PFSK-1 (cell line): ENCODE results near the gene BANK1.

Experiments used
- POLR2AphosphoS5 ChIP-seq: IDR thresholded peaks from 2 replicates; pipeline ENCODE4 v1.6.1; 2012; ENCODE audit warnings: low read depth, mild to moderate bottlenecking, control low read depth, low read length, moderate library complexity
- SIN3A ChIP-seq: IDR thresholded peaks from 2 replicates; pipeline ENCODE4 v1.6.1; 2012; ENCODE audit warnings: mild to moderate bottlenecking, low read length, moderate library complexity, borderline replicate concordance; ENCODE audit not compliant: insufficient read depth

DNA sequence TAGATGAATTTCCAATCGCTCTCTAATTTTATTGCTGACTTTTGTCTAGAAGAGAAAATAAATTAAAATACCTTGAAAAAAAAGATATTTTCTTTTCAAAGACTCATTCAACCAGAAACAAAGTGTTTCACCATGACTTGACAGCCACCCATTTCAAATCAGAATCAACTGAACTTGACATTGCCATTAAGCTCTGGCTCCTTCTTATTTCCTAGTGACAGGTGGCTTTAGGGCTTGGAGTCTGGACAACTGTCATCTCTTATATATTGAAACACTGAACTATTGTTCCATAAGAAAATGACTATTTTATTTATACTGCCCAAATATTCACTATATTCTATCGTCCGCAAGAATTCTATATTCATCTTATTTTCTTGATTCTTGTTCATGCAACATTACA is 325.6 kb downstream of the BANK1 start:
- TF ChIP-seq POLR2AphosphoS5 (no peak), SIN3A (no peak)
